ENCODE data around the gene RPS19.
"Not testable (repeated sequence)": the region's sequence is repeated elsewhere in the genome, so short reads cannot be mapped to it uniquely, and the experiment has no call there.

Gene RPS19

GRCh38 chr19:41871573-41872383, 11.7 kb downstream of the RPS19 start:
- no peak for TF ChIP-seq CTCF (IDR thresholded peaks at IDR 0.05; ENCODE audit: low read depth, low read length)
- no peak overlapping the region for H3K4me3 ChIP-seq (ENCODE audit: low read depth, low read length)

- TF ChIP-seq CTCF (IDR thresholded peaks at IDR 0.05; ENCODE audit: low read depth, low read length), result no peak
- H3K4me3 ChIP-seq (ENCODE audit: low read depth, low read length), result no peak overlapping the region
These were observed 12.3 kb downstream of the RPS19 start for GRCh38 chr19:41872384-41872774.

- H3K4me3 ChIP-seq (ENCODE audit: low read depth, low read length), result no peak overlapping the region
- peak; percentile 76 for TF ChIP-seq CTCF (IDR thresholded peaks at IDR 0.05; ENCODE audit: low read depth, low read length)
These were observed 13.0 kb downstream of the RPS19 start for GRCh38 chr19:41872775-41873647.

GRCh38 chr19:41875973-41876372, 15.9 kb downstream of the RPS19 start:
- H3K4me3 ChIP-seq (ENCODE audit: low read depth, low read length), result not testable (repeated sequence)

- no peak within 1 kb of the TSS for H3K4me3 ChIP-seq (ENCODE audit: low read depth, low read length)
- no peak for TF ChIP-seq CTCF (IDR thresholded peaks at IDR 0.05; ENCODE audit: low read depth, low read length)
These were observed 17.1 kb downstream of the RPS19 start, which contains the start of gene CD79A for GRCh38 chr19:41876847-41877832. TSS of gene CD79A (plus strand) at chr19:41877279. CDS start at chr19:41877305, 26 bp downstream.

- H3K4me3 ChIP-seq (ENCODE audit: low read depth, low read length), result no peak overlapping the region
- TF ChIP-seq CTCF (IDR thresholded peaks at IDR 0.05; ENCODE audit: low read depth, low read length), result no peak
These were observed 18.2 kb downstream of the RPS19 start for GRCh38 chr19:41877916-41878905.
